Hematopoietic multipotent progenitor cell (in vitro differentiated cells): ENCODE measurements around the gene PLPP4. TPM values are rescaled to one million over a fixed set of nuclear protein-coding genes. Genes with fewer than 3 reads are reported as not detected.

ENCODE experiments used
- DNase-seq, 3 donors: peaks; one replicate each; pipeline ENCODE4 v3.0.0-alpha.2; 2011 to 2015; ENCODE audit warnings: low read depth in 2 of 3, low spot score in 2 of 3
- total RNA-seq: library from RNA; depleted of rRNA; stranded (reverse); fragments of >200 nt; gene quantifications from one replicate; pipeline ENCODE4 v1.2.3, GENCODE V29; 2012

The PLPP4 gene
- total RNA-seq, 1 donor = under 0.01 TPM

- no peak for DNase-seq
Observed at GRCh38 chr10:120483651-120484301, 26.7 kb downstream of the PLPP4 start.

GRCh38 chr10:120485946-120486345 lies 28.9 kb downstream of the PLPP4 start:
- no peak for DNase-seq

- no peak for DNase-seq
Observed at GRCh38 chr10:120486671-120487205, 29.7 kb downstream of the PLPP4 start.

GRCh38 chr10:120490288-120490687 lies 33.3 kb downstream of the PLPP4 start:
- no peak for DNase-seq

GRCh38 chr10:120492346-120492745 lies 35.3 kb downstream of the PLPP4 start:
- DNase-seq = peak in 1 of 3 donors; percentile 10

GRCh38 chr10:120493411-120494312 lies 36.6 kb downstream of the PLPP4 start:
- DNase-seq = no peak

GRCh38 chr10:120494313-120494710 lies 37.3 kb downstream of the PLPP4 start:
- DNase-seq = no peak

- no peak for DNase-seq
Observed at GRCh38 chr10:120495226-120496009, 38.4 kb downstream of the PLPP4 start.

- no peak for DNase-seq
Observed at GRCh38 chr10:120499883-120500282, 42.9 kb downstream of the PLPP4 start.

- DNase-seq = peak in 1 of 3 donors; percentile 9
Observed at GRCh38 chr10:120503689-120504088, 46.7 kb downstream of the PLPP4 start.

GRCh38 chr10:120504227-120504626 lies 47.2 kb downstream of the PLPP4 start:
- DNase-seq = peak in 1 of 3 donors; percentile 17

GRCh38 chr10:120505056-120505455 lies 48.0 kb downstream of the PLPP4 start:
- no peak for DNase-seq

- no peak for DNase-seq
Observed at GRCh38 chr10:120505866-120506265, 48.8 kb downstream of the PLPP4 start.

- no peak for DNase-seq
Observed at GRCh38 chr10:120506674-120507073, 49.6 kb downstream of the PLPP4 start.

- DNase-seq = no peak
Observed at GRCh38 chr10:120507175-120507574, 50.1 kb downstream of the PLPP4 start.

- no peak for DNase-seq
Observed at GRCh38 chr10:120507651-120508050, 50.6 kb downstream of the PLPP4 start.

GRCh38 chr10:120508393-120508792 lies 51.4 kb downstream of the PLPP4 start:
- no peak for DNase-seq

- no peak for DNase-seq
Observed at GRCh38 chr10:120508966-120509365, 51.9 kb downstream of the PLPP4 start.

GRCh38 chr10:120511165-120511564 lies 54.1 kb downstream of the PLPP4 start:
- DNase-seq = no peak

GRCh38 chr10:120513307-120513796 lies 56.3 kb downstream of the PLPP4 start:
- DNase-seq = no peak
